ENCODE data around the gene SOX30.
"Not testable (repeated sequence)": the region's sequence is repeated elsewhere in the genome, so short reads cannot be mapped to it uniquely, and the experiment has no call there.

SOX30 gene

GRCh38 chr5:157682257-157682656 lies 30.0 kb upstream of the SOX30 start:
- no peak for DNase-seq (ENCODE audit: low read depth)
- H3K4me3 ChIP-seq (ENCODE audit: low read depth, low read length): no peak overlapping the region
- no peak for TF ChIP-seq CTCF (conservative IDR thresholded peaks at IDR 0.05; ENCODE audit: low read depth, low read length)

- no peak for TF ChIP-seq CTCF (conservative IDR thresholded peaks at IDR 0.05; ENCODE audit: low read depth, low read length)
- H3K4me3 ChIP-seq (ENCODE audit: low read depth, low read length): no peak overlapping the region
- DNase-seq (ENCODE audit: low read depth): no peak
Observed at GRCh38 chr5:157681048-157681447, 28.8 kb upstream of the SOX30 start.

- no peak for TF ChIP-seq CTCF (conservative IDR thresholded peaks at IDR 0.05; ENCODE audit: low read depth, low read length)
- no peak overlapping the region for H3K4me3 ChIP-seq (ENCODE audit: low read depth, low read length)
- DNase-seq (ENCODE audit: low read depth): no peak
Observed at GRCh38 chr5:157680239-157680638, 28.0 kb upstream of the SOX30 start.

- TF ChIP-seq CTCF (conservative IDR thresholded peaks at IDR 0.05; ENCODE audit: low read depth, low read length): no peak
- no peak for DNase-seq (ENCODE audit: low read depth)
Observed at GRCh38 chr5:157679801-157680200, 27.6 kb upstream of the SOX30 start.

GRCh38 chr5:157677931-157678330 lies 25.7 kb upstream of the SOX30 start:
- TF ChIP-seq CTCF (conservative IDR thresholded peaks at IDR 0.05; ENCODE audit: low read depth, low read length): no peak
- no peak for DNase-seq (ENCODE audit: low read depth)
- H3K4me3 ChIP-seq (ENCODE audit: low read depth, low read length): no peak overlapping the region

More at GRCh38 chr5:157679801-157680200, 27.6 kb upstream of the SOX30 start:
- H3K4me3 ChIP-seq (ENCODE audit: low read depth, low read length): no peak overlapping the region

- not testable (repeated sequence) for DNase-seq (ENCODE audit: low read depth); H3K4me3 ChIP-seq (ENCODE audit: low read depth, low read length)
Observed at GRCh38 chr5:157674351-157674750, 22.1 kb upstream of the SOX30 start.

GRCh38 chr5:157672976-157673375 lies 20.7 kb upstream of the SOX30 start:
- H3K4me3 ChIP-seq (ENCODE audit: low read depth, low read length): no peak overlapping the region

More at GRCh38 chr5:157672976-157673375, 20.7 kb upstream of the SOX30 start:
- DNase-seq (ENCODE audit: low read depth): no peak
- TF ChIP-seq CTCF (conservative IDR thresholded peaks at IDR 0.05; ENCODE audit: low read depth, low read length): no peak
